ENCODE measurements around the gene PRX. TPM values are rescaled to one million over a fixed set of nuclear protein-coding genes. Genes with fewer than 3 reads are reported as not detected.
A peak's percentile ranks its signal among the peaks of the same experiment; 100 is the strongest.

Gene PRX
- total and polyA plus RNA-seq, 2 donors from 2014 or later = 4.5 to 12.6 TPM

DNA sequence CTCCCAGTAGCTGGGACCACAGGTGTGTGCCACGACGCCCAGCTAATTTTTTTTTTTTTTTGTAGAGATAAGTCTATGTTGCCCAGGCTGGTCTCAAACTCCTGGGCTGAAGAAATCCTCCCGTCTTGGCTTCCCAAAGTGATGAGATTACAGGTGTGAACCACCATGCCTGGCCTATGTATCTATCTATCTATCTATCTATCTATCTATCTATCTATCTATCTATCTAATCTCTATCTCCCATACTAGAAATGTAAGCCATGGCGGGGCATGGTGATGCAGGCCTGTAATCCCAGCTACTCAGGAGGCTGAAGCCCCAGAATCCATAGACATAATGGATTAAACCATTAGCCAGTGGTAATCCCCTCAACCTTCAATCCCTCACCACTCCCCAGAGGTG, 37.5 kb upstream of the PRX start:
- intact Hi-C loops (cut with DNase I) = no loop called here
- no peaks in the 10 kb centered on the region for H3K27me3 ChIP-seq (ENCODE audit: control insufficient read depth, insufficient read depth, low read length)
- peaks cover 2 to 11% (median 6%) of the 10 kb centered on the region in 3 donors for H3K36me3 ChIP-seq (ENCODE audit: control insufficient read depth in 2 of 3, insufficient read depth in 3 of 3, low read length in 3 of 3)
- no peak overlapping the region for H3K4me3 ChIP-seq (ENCODE audit: low read length in 3 of 3)
- TF ChIP-seq, protein P1, sequence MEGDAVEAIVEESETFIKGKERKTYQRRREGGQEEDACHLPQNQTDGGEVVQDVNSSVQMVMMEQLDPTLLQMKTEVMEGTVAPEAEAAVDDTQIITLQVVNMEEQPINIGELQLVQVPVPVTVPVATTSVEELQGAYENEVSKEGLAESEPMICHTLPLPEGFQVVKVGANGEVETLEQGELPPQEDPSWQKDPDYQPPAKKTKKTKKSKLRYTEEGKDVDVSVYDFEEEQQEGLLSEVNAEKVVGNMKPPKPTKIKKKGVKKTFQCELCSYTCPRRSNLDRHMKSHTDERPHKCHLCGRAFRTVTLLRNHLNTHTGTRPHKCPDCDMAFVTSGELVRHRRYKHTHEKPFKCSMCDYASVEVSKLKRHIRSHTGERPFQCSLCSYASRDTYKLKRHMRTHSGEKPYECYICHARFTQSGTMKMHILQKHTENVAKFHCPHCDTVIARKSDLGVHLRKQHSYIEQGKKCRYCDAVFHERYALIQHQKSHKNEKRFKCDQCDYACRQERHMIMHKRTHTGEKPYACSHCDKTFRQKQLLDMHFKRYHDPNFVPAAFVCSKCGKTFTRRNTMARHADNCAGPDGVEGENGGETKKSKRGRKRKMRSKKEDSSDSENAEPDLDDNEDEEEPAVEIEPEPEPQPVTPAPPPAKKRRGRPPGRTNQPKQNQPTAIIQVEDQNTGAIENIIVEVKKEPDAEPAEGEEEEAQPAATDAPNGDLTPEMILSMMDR (IDR thresholded peaks at IDR 0.05; ENCODE audit: borderline replicate concordance, extremely low read depth, insufficient read depth) = no peak
- H3K27ac ChIP-seq (ENCODE audit: low read depth in 2 of 2, low read length in 2 of 2) = no peak overlapping the region
- no peaks in the 10 kb centered on the region for H3K9me3 ChIP-seq (ENCODE audit: control insufficient read depth in 2 of 3, insufficient read depth in 1 of 3, low read length in 3 of 3)
- peaks cover 0 to 3% (median 1%) of the 10 kb centered on the region in 3 donors for H3K4me1 ChIP-seq (ENCODE audit: control insufficient read depth in 2 of 3, insufficient read depth in 2 of 3, low read depth in 1 of 3, low read length in 3 of 3)
- H3K9ac ChIP-seq (ENCODE audit: low read length in 3 of 3) = no peak overlapping the region
- FAIRE-seq (no peak), DNase-seq (no peak)

DNA sequence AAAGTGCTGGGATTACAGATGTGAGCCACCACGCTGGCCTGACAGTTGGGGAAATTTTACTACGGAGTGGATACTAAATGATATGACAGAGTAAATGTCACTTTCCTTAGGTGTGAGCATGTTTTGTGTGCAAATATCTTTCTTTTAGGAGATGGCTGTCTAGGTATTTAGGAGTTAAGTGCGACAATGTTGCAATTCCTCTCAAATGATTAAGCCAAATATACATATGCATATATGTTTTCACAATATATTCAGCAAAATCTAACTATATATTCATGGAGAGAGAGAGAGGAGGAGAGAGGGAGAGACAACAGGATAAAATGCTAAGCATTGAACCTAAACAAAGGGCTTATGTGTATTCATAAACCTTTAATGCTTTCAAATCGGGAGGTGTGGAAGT, 36.3 kb upstream of the PRX start:
- Histone ChIP-seq H3K27me3 (ENCODE audit: control insufficient read depth, insufficient read depth, low read length) (no peaks in the 10 kb centered on the region), H3K36me3 (ENCODE audit: control insufficient read depth in 2 of 3, insufficient read depth in 3 of 3, low read length in 3 of 3) (peaks cover 2 to 11% (median 6%) of the 10 kb centered on the region in 3 donors), H3K4me1 (ENCODE audit: control insufficient read depth in 2 of 3, insufficient read depth in 2 of 3, low read depth in 1 of 3, low read length in 3 of 3) (peaks cover 0 to 5% (median 4%) of the 10 kb centered on the region in 3 donors), H3K4me3 (ENCODE audit: low read length in 3 of 3) (no peak overlapping the region), H3K27ac (ENCODE audit: low read depth in 2 of 2, low read length in 2 of 2) (no peak overlapping the region), H3K9me3 (ENCODE audit: control insufficient read depth in 2 of 3, insufficient read depth in 1 of 3, low read length in 3 of 3) (no peaks in the 10 kb centered on the region), H3K9ac (ENCODE audit: low read length in 3 of 3) (no peak overlapping the region)
- TF ChIP-seq, protein P1 (IDR thresholded peaks at IDR 0.05; ENCODE audit: borderline replicate concordance, extremely low read depth, insufficient read depth) = no peak
- FAIRE-seq (no peak), DNase-seq (no peak)
- intact Hi-C loops (cut with DNase I) = no loop called here

DNA sequence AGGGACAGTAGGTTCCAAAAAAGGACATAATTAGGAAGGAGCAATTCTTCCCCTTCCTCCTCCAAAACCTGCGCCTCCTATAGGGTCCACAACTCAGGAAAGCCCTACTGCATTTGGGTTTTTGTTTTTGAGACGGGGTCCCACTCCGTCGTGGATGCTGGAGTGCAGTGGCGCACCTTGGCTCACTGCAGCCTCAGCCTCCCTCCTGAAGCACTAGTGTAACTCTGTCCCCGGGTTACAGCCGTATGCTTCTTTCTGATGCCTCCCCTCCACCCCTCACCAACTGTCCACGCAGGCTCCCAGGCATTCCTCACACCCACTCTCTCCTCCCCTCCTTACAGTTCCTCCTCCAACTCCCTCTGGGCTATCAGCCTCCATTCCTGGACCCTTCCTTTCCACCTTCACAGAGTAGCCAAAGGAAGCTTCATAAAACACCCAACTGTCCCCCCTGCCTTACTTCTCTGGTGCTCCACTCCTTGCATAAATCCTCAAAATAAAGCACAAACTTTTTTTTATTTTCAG, 33.1 kb upstream of the PRX start:
- Histone ChIP-seq H3K9me3 (ENCODE audit: control insufficient read depth in 2 of 3, insufficient read depth in 1 of 3, low read length in 3 of 3) (no peaks in the 10 kb centered on the region), H3K9ac (ENCODE audit: low read length in 3 of 3) (peak overlapping the region in 1 of 3 donors; percentile 40), H3K27me3 (ENCODE audit: control insufficient read depth, insufficient read depth, low read length) (no peaks in the 10 kb centered on the region), H3K4me1 (ENCODE audit: control insufficient read depth in 2 of 3, insufficient read depth in 2 of 3, low read depth in 1 of 3, low read length in 3 of 3) (peaks cover 7 to 10% (median 8%) of the 10 kb centered on the region in 3 donors), H3K4me3 (ENCODE audit: low read length in 3 of 3) (no peak overlapping the region), H3K36me3 (ENCODE audit: control insufficient read depth in 2 of 3, insufficient read depth in 3 of 3, low read length in 3 of 3) (peaks cover 2 to 18% (median 6%) of the 10 kb centered on the region in 3 donors), H3K27ac (ENCODE audit: low read depth in 2 of 2, low read length in 2 of 2) (peak overlapping the region; percentile 55 to 81)
- no peak for FAIRE-seq
- intact Hi-C loops (cut with DNase I) = no loop called here
- TF ChIP-seq, protein P1 (IDR thresholded peaks at IDR 0.05; ENCODE audit: borderline replicate concordance, extremely low read depth, insufficient read depth) = no peak
- DNase-seq = no peak
